Activated naive CD8-positive, alpha-beta T cell (primary cell): ENCODE data around the gene POLDIP2.
"Not testable (repeated sequence)": the region's sequence is repeated elsewhere in the genome, so short reads cannot be mapped to it uniquely, and the experiment has no call there.

Experiments
- H3K27ac Mint-ChIP-seq: one replicate; pipeline ENCODE4 v1.8.0; 2021; ENCODE audit warnings: mixed read lengths
- H3K27me3 Mint-ChIP-seq: one replicate; pipeline ENCODE4 v1.8.0; 2021; ENCODE audit warnings: mixed read lengths
- H3K36me3 Mint-ChIP-seq: one replicate; pipeline ENCODE4 v1.8.0; 2021; ENCODE audit warnings: mixed read lengths
- H3K4me1 Mint-ChIP-seq: one replicate; pipeline ENCODE4 v1.8.0; 2021; ENCODE audit warnings: low read depth, mixed read lengths
- H3K4me3 Mint-ChIP-seq: one replicate; pipeline ENCODE4 v1.8.0; 2021; ENCODE audit warnings: mild to moderate bottlenecking, mixed read lengths
- H3K9me3 Mint-ChIP-seq: one replicate; pipeline ENCODE4 v1.8.0; 2021; ENCODE audit warnings: low read depth, mixed read lengths

POLDIP2 gene

DNA sequence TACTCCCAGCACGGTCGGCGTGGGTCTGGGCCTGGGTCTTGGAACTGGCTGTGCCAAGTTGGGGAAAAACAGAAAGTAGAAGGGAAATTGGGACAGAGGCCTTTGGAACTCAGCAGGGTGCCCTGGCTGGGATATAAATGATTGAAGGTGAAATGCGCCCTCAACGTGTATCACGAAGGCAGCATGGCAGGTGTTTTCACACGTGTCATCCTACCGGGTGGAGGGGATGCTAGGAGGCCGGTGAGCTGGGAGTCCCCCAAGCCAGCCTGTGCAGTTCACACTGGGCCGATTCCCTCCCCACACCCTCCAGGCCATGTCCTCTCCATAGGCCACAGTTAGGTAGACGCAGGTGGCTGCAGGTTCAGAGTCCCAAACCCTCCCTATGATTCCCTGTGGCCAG, 15.8 kb downstream of the POLDIP2 start:
- Mint-ChIP-seq H3K36me3 (peaks cover 2% of the 10 kb centered on the region), H3K4me1 (peaks cover 27% of the 10 kb centered on the region), H3K27me3 (no peaks in the 10 kb centered on the region), H3K27ac (no peak overlapping the region), H3K9me3 (no peaks in the 10 kb centered on the region), H3K4me3 (no peak overlapping the region)

DNA sequence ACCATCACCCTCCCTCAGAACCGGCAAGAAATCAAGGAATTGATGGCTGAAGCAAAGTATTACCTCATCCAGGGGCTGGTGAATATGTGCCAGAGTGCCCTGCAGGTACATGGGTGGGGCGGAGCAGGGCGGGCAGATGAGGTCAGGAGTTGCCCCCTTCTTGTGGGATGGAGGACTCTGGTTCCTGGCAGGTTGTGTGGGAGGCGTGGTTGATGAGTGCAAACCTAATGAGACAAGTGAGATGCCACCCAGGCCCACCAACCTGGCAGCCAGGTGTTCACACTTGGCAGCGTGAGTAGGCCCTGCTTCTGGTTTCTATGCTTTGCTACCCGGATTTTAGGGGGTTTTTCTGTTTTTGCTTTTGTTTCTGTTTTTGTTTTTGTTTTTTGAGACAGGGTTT, 17.0 kb downstream of the POLDIP2 start:
- Mint-ChIP-seq H3K27me3 (no peaks in the 10 kb centered on the region), H3K4me1 (peaks cover 33% of the 10 kb centered on the region), H3K4me3 (no peak overlapping the region), H3K36me3 (peaks cover 2% of the 10 kb centered on the region), H3K27ac (no peak overlapping the region), H3K9me3 (no peaks in the 10 kb centered on the region)

DNA sequence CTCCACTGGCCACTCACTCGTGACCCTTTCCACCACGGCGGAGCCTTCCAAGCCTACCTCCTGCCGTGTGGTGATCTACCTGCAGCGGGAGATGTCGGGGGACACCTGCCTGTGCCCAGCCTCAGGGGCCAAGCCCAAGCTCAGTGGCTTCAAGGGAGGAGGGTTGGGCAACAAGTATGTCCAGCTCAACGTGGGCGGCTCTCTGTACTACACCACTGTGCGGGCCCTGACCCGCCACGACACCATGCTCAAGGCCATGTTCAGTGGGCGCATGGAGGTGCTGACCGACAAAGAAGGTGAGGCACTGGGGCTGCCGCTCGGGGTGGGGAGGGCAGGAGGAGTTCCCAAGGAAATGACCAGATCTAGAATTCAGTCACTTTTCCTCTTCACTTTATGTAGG, 17.9 kb downstream of the POLDIP2 start:
- H3K36me3 Mint-ChIP-seq = peaks cover 2% of the 10 kb centered on the region
- peaks cover 39% of the 10 kb centered on the region for H3K4me1 Mint-ChIP-seq
- H3K27me3 Mint-ChIP-seq = no peaks in the 10 kb centered on the region
- H3K9me3 Mint-ChIP-seq = no peaks in the 10 kb centered on the region
- no peak overlapping the region for H3K27ac Mint-ChIP-seq
- H3K4me3 Mint-ChIP-seq = no peak overlapping the region

DNA sequence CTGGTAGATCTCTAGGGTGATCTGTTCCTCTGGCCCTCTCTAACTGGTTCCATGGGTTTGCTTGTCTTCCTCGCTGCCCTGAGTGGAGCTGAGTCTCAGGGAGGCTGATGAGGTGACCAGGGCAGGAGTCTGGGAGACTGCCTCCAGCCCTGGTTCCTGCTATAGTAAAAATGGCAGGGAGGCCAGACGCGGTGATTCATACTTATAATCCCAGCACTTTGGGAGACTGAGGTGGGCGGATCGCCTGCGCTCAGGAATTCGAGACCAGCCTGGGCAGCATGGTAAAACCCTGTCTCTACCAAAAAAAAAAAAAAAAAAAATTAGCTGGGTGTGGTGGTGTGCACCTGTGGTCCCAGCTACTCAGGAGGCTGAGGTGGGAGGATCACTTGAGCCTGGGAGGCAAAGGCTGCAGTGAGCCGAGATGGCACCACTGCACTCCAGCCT, 18.5 kb downstream of the POLDIP2 start:
- not testable (repeated sequence) for H3K27me3 Mint-ChIP-seq, H3K9me3 Mint-ChIP-seq, H3K4me3 Mint-ChIP-seq, H3K36me3 Mint-ChIP-seq, H3K27ac Mint-ChIP-seq
- H3K4me1 Mint-ChIP-seq = peaks cover 45% of the 10 kb centered on the region

DNA sequence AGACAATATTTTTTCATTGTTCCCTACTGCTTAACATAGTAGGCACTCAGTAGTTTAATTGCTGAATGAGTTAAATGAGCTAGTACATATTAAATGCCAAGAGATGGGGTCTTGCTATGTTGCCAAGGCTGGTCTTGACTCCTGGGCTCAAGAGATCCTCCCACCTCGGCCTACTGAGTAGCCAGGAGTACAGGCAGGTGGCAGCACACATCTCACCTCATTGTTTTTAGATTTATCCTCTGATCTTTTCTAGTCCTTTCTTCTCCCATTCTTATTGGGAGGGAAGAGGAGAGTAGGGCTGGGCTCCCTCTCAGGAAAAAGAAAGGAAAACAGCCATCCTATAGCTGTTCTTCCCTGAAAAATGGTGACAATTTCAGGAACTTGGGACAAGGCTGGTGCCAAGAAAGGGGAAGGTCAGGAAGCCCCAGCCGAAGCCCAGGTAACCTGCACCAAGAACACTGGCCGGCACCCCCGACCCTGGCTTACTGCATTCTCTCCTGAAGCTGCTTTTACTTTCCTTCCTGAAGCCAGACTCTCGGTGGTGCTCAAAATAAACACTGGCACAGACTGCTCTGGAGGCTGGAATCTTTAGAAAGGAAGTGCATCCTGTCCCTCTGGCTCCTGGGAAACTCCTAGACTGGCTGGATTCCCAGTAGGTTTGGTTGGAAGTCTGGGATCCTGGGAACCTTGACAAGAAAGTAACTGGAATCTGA, 19.1 kb downstream of the POLDIP2 start:
- Mint-ChIP-seq H3K4me1 (peaks cover 48% of the 10 kb centered on the region), H3K9me3 (no peaks in the 10 kb centered on the region), H3K27me3 (no peaks in the 10 kb centered on the region), H3K36me3 (peaks cover 2% of the 10 kb centered on the region), H3K4me3 (no peak overlapping the region), H3K27ac (no peak overlapping the region)

DNA sequence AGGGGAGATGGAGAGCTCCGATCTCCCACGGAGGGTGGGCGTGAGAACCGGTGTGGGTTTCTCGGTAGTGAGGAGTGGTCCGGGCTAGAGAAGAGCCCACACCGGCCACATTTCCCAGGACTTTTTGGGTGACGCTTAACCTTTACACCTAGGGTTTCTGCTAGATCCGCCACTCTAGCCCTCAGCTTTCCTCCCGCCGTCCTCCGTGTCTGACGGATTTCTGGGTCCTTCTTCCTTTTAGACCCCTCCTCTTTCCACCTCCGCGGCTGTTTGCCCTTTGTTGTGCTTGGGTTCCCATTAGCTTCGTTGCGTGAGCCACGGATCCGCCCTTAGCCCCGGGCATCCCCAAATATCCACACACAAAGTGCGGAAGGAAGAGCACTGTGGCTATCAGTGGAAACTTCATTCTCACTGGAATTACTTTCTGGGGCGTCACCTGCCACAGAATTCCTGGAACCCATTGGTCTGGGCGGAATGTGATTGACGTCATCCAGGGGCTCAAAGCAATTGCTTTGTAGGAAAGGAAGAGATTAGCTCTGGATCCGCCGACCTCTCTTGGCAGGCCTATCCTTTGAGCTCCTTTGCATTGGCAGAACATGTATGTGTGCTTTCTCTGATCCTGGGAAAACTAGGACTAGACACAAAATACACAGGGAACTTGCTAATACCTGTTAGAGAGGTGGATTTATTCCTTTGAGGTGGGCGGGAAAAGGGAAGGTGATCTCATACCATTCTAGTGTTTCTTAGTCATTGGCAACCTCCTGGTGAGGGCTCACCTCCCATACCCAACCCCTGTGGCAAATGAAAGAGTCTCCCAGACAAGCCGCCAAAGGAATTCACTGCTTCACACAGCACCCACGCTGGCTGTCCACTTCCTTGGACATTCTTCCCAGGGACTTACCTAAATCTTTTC, 21.1 kb downstream of the POLDIP2 start:
- Mint-ChIP-seq H3K27ac (peak overlapping the region; percentile 76), H3K36me3 (peaks cover 2% of the 10 kb centered on the region), H3K4me3 (peak overlapping the region; percentile 96), H3K27me3 (no peaks in the 10 kb centered on the region), H3K4me1 (peaks cover 54% of the 10 kb centered on the region), H3K9me3 (no peaks in the 10 kb centered on the region)

DNA sequence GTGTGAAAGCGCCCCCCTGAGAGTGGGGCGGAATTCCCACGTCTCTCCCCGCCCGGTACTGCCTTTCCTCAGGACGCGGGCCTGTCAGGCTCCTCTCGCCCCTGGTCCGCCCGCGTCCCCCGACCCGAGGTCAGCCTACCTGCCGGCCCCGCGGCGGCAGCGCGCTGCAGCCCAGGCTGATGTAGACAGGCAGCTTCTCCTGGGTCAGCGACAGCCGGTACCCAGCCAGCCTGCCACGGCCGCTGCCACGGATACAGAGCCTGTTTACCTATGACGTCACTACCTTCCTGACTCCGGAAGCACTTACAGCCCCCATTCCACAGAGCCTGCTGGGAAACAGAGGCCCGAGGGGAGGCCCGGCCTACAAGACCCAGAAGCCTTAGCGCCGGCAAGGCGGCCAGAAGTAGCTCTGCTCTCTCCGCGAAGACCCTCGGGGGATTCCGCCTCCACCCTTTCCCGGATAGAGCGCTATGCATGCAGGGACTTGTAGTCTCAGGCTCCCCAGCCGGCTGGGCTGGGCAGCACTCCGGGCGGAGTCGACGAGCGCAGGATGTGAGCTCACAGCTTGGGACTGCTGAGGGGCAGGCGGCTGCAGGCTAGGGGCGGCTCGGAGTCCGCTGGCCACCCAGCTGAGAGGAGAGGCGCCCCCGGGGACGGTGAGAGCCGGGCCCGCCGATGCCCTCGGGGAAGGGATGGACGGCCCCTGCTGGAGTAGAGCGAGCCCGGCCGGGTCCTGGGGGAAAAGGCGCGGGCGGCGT, 21.9 kb downstream of the POLDIP2 start, which contains the start of the genes IFT20 and TNFAIP1:
IFT20 (minus strand) TSS at position 272 of the 758 bp plus-strand sequence. CDS start 3,487 bp downstream, outside the sequence.
TNFAIP1 (plus strand) TSS at position 561 of the 758 bp plus-strand sequence. CDS start 3,761 bp downstream, outside the sequence.
- peak within 1 kb of the TSS; percentile 79 for H3K27ac Mint-ChIP-seq
- no peaks in the 10 kb centered on the region for H3K9me3 Mint-ChIP-seq
- peaks cover 54% of the 10 kb centered on the region for H3K4me1 Mint-ChIP-seq
- H3K27me3 Mint-ChIP-seq = no peaks in the 10 kb centered on the region
- peaks cover 2% of the 10 kb centered on the region for H3K36me3 Mint-ChIP-seq
- H3K4me3 Mint-ChIP-seq = peak within 1 kb of the TSS; percentile 96

DNA sequence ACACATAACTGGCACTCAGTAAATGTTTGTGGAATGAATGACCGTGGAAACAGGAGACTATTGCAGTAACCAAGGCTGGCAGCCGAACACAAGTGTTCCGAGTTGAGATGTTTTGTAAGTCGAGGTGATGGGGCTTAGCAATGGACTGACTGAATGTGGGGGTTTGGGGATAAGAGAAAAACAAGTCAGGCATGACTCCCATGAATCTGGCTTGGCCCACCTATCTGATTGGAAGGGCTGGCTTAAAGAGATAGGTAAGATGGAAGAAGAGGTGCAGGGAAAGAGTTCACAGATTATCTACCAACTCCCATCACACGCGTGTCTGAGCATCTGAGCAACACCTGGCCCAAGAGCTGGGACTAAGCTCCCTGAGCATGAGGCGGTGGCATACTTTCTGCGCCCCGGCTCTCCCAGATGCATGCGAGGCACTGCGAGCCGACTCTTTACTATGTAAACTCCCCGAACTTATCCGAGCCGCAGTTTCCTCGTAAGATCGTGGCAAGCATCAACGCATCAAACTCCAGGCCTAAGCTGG, 22.6 kb downstream of the POLDIP2 start:
- peaks cover 2% of the 10 kb centered on the region for H3K36me3 Mint-ChIP-seq

DNA sequence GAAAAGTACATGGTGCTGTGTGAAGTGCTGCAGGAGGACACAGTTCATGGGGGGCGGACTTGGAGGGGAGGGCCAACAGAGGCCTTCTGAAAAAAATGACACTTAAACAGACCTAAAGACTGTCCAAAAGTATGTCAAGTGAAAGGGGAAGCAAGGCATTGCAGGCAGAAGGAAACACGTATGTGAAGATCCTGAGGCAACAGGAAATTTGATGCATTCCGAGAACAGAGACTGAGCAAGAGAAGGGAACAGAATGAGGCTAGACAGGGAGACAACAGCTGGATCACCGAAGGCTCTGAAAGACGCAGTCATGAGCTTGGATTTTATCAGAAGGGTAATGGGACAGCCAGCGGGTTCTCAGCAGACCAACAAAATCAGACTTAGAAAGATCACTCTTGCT, 23.2 kb downstream of the POLDIP2 start:
- no peaks in the 10 kb centered on the region for H3K9me3 Mint-ChIP-seq
- H3K4me1 Mint-ChIP-seq = peaks cover 50% of the 10 kb centered on the region
- H3K27ac Mint-ChIP-seq = peak overlapping the region; percentile 79
- H3K36me3 Mint-ChIP-seq = peaks cover 2% of the 10 kb centered on the region
- H3K4me3 Mint-ChIP-seq = peak overlapping the region; percentile 96
- no peaks in the 10 kb centered on the region for H3K27me3 Mint-ChIP-seq

More for the DNA sequence above, 22.6 kb downstream of the POLDIP2 start:
- Mint-ChIP-seq H3K27me3 (no peaks in the 10 kb centered on the region), H3K27ac (peak overlapping the region; percentile 79), H3K9me3 (no peaks in the 10 kb centered on the region), H3K4me1 (peaks cover 54% of the 10 kb centered on the region), H3K4me3 (peak overlapping the region; percentile 96)

DNA sequence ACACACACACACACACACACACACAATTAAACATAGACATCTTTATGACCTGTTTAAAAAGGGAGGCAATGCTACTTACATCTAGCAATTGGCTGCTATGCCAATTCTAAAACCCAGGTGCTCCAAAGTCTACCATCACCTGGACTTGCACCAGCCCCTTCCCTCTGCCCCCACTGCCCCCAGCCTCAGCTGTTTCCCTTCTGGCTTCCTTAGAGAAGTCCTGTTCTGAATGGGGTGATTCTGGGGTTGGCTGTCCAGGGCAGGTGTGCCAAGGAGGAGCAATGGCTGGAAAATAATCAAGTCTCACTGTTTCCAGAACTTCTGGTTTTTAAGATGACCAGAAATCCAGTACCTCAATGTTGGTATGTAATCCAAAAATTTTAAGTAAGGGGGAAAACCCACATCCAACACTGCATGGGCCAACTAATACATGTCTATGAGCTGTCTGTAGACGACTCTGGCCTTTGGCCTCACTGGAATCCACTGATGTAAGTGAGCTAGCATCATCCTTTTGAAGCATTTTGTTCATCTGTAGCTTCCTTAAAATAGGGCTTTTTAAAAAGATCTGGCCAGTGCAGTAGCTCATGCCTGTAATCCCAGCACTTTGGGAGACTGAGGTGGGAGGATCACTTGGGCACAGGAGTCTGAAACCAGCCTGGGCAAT, 24.1 kb downstream of the POLDIP2 start:
- no peak overlapping the region for H3K27ac Mint-ChIP-seq
- no peaks in the 10 kb centered on the region for H3K27me3 Mint-ChIP-seq
- H3K36me3 Mint-ChIP-seq = peaks cover 5% of the 10 kb centered on the region
- H3K9me3 Mint-ChIP-seq = no peaks in the 10 kb centered on the region
- peaks cover 45% of the 10 kb centered on the region for H3K4me1 Mint-ChIP-seq
- H3K4me3 Mint-ChIP-seq = no peak overlapping the region

DNA sequence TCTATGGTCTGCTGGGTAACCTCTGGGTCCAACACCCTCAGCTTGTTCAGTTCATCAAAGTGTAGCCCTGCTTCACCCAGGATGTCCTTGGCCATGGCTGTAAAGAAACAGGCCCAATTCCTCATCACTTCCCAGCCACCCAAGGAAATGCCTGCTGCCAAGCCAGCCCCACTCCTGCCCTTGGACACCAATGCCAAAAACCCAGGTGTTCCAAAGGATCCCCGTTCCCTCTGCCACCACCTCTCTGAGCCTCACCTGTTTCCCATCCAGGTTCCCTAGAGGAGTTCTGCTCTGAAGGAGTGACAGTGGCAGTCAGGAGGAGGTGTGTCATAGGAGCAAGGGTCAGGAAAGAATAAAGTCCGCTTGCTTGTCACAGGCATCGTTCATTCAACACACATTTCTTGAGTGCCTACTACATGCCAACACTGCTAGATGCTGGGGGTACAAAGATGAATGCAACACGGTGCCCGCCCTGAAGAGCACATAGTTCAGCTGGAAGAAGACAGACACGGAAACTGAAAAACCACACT, 25.4 kb downstream of the POLDIP2 start:
- peaks cover 40% of the 10 kb centered on the region for H3K4me1 Mint-ChIP-seq
- H3K27ac Mint-ChIP-seq = no peak overlapping the region
- no peak overlapping the region for H3K4me3 Mint-ChIP-seq
- no peaks in the 10 kb centered on the region for H3K9me3 Mint-ChIP-seq
- H3K27me3 Mint-ChIP-seq = no peaks in the 10 kb centered on the region
- H3K36me3 Mint-ChIP-seq = peaks cover 3% of the 10 kb centered on the region

DNA sequence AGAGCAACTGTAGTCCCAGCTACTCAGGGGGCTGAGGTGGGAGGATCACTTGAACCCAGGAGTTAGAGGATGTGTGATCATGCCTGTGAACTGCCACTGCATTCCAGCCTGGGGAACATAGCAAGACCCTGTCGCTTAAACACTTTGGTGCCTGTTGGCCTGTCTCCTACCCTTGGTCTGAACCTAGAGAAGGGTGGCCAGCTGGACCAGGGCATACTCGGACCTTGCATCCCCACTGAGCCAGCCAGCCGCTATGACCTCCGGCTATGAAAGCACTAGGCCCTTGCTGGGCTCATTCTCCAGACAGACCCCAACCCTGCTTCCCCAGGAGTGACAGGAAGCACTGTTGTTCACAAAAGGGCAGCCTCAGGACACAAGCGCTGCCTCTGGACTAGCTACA, 26.7 kb downstream of the POLDIP2 start:
- H3K4me1 Mint-ChIP-seq = peaks cover 29% of the 10 kb centered on the region
- H3K9me3 Mint-ChIP-seq = no peaks in the 10 kb centered on the region
- H3K27me3 Mint-ChIP-seq = no peaks in the 10 kb centered on the region
- H3K4me3 Mint-ChIP-seq = no peak overlapping the region
- H3K36me3 Mint-ChIP-seq = peaks cover 4% of the 10 kb centered on the region
- no peak overlapping the region for H3K27ac Mint-ChIP-seq

DNA sequence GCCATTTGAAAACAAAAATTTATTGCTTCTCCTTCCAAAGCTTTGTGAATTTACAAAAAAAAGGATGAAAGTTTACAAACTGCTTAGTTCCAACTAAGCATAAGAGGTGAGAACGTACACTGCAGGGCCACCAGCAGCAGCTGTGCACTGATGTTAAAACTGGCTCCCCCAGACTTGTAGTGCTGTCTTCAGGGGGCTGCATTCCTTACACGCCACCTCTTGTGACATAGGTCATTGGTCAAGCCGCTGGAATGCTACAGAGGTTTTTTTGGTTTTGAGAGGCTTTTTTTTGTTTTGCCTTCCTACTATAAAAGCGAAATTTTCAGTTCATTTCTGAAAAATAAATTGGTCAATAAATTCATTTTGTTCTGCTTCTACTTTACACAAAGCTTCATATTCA, 29.0 kb downstream of the POLDIP2 start:
- H3K36me3 Mint-ChIP-seq = peaks cover 4% of the 10 kb centered on the region
- no peak overlapping the region for H3K27ac Mint-ChIP-seq

DNA sequence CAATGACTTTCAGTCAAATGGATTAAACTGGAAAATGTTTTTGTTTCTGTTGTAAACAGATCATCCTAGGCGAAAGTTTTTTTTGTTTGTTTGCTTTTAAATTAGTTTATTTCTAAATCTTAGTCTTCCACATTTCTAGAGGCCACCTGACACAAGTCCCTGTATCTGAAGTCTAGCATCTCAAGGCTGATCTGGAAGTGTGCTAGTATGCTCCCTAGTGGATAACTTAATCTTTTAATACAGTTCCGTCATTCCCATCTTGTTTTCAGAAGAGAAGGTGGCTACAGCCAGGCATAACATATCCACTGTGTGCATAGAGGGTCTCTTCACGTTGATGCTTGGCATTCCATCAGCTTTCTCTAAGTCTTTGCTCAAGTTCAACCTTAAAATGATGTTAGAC, 29.6 kb downstream of the POLDIP2 start:
- Mint-ChIP-seq H3K36me3 (peaks cover 4% of the 10 kb centered on the region), H3K4me3 (no peak overlapping the region), H3K27ac (no peak overlapping the region), H3K9me3 (no peaks in the 10 kb centered on the region), H3K27me3 (no peaks in the 10 kb centered on the region), H3K4me1 (peaks cover 11% of the 10 kb centered on the region)

More for the DNA sequence above, 29.0 kb downstream of the POLDIP2 start:
- Mint-ChIP-seq H3K9me3 (no peaks in the 10 kb centered on the region), H3K4me3 (no peak overlapping the region), H3K27me3 (no peaks in the 10 kb centered on the region), H3K4me1 (peaks cover 12% of the 10 kb centered on the region)
